ENCODE data around the gene OR1J2.

Gene OR1J2

GRCh38 chr9:122475717-122476116 is 34.9 kb upstream of the OR1J2 start:
- TF ChIP-seq CTCF (conservative IDR thresholded peaks at IDR 0.05; ENCODE audit: low read depth, low read length) = no peak
- no peak for DNase-seq (ENCODE audit: low read depth)
- H3K4me3 ChIP-seq (ENCODE audit: low read length) = no peak overlapping the region

DNA sequence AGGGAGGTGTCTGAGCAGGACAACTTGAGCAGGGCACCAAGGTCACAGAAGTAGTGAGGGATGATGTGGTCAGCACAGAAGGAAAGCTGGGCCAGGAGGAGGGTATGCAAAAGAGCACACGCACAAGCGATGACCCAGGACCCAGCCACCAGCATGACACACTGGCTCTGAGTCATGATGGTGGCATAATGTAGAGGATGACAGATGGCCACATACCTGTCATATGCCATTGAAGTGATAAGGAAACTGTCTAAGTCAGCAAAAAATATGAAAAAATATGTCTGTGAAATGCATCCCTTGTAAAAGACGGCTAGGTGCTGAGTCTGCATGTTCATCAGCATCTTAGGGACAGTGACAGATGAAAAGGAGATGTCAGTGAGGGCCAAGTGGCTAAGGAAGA is 33.3 kb upstream of the OR1J2 start:
- no peak for DNase-seq (ENCODE audit: low read depth)
- TF ChIP-seq CTCF (conservative IDR thresholded peaks at IDR 0.05; ENCODE audit: low read depth, low read length) = no peak
- H3K4me3 ChIP-seq (ENCODE audit: low read length) = no peak overlapping the region

GRCh38 chr9:122477826-122478225 is 32.8 kb upstream of the OR1J2 start, which contains the start of gene OR1J1:
OR1J1 (minus strand) TSS chr9:122477926; CDS start chr9:122477926, 0 bp downstream.
- no peak within 1 kb of the TSS for H3K4me3 ChIP-seq (ENCODE audit: low read length)
- no peak for DNase-seq (ENCODE audit: low read depth)
- TF ChIP-seq CTCF (conservative IDR thresholded peaks at IDR 0.05; ENCODE audit: low read depth, low read length) = no peak

- no peak for DNase-seq (ENCODE audit: low read depth)
- no peak overlapping the region for H3K4me3 ChIP-seq (ENCODE audit: low read length)
- no peak for TF ChIP-seq CTCF (conservative IDR thresholded peaks at IDR 0.05; ENCODE audit: low read depth, low read length)
Measured at GRCh38 chr9:122479062-122479461, 31.5 kb upstream of the OR1J2 start.

DNA sequence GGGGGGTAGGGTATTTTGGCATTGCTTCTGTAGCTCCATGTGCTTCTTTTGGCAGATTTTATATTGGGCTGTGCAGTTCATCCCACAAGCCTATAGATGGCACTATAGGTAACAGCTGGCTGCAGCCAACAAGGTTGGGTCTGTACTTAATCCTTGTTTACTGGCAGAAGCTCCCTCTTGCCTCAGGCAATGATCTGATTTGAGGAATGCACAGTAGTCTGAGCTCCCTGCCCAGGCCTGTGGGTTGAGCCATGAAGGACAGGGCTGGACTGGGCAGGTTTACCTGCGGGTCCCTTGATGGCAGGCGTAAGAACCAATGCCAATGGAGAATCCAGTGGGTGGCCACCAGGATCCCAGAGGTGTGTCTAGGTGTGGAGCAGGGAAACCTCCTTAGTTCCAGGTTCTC is 11.7 kb upstream of the OR1J2 start:
- H3K4me3 ChIP-seq (ENCODE audit: low read length) = no peak overlapping the region
- no peak for DNase-seq (ENCODE audit: low read depth)
- TF ChIP-seq CTCF (conservative IDR thresholded peaks at IDR 0.05; ENCODE audit: low read depth, low read length) = peak; percentile 82

GRCh38 chr9:122506964-122507363 is 3.6 kb upstream of the OR1J2 start:
- no peak overlapping the region for H3K4me3 ChIP-seq (ENCODE audit: low read length)
- no peak for DNase-seq (ENCODE audit: low read depth)
- TF ChIP-seq CTCF (conservative IDR thresholded peaks at IDR 0.05; ENCODE audit: low read depth, low read length) = no peak

DNA sequence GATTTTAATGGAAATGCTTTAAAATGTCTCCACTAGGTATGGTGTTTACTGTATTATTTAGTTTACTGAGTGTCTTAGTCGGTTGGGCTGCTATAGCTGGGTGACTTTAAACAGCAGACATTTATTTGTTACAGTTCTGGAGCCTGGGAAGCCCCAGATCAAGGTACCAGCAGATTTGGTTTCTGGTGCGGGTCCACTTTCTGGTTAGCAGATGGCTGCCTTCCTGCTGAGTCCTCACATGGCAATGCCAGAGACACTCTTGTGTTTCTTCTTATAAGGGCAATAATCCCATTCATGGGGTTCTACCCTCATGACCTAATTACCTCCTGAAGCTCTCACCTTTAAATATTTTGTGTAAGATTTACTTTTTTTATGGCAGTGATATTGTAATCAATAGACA is 7.6 kb downstream of the OR1J2 start:
- no peak for TF ChIP-seq CTCF (conservative IDR thresholded peaks at IDR 0.05; ENCODE audit: low read depth, low read length)
- no peak overlapping the region for H3K4me3 ChIP-seq (ENCODE audit: low read length)

More for the DNA sequence above, 7.6 kb downstream of the OR1J2 start:
- no peak for DNase-seq (ENCODE audit: low read depth)

All from retinal pigment epithelial cell (primary cell).